ENCODE data around the gene TAF1. TPM values are rescaled to one million over a fixed set of nuclear protein-coding genes. Genes with fewer than 3 reads are reported as not detected.

Gene TAF1
- polyA plus RNA-seq, 1 donor from 2014 or later: 29.5 TPM

DNA sequence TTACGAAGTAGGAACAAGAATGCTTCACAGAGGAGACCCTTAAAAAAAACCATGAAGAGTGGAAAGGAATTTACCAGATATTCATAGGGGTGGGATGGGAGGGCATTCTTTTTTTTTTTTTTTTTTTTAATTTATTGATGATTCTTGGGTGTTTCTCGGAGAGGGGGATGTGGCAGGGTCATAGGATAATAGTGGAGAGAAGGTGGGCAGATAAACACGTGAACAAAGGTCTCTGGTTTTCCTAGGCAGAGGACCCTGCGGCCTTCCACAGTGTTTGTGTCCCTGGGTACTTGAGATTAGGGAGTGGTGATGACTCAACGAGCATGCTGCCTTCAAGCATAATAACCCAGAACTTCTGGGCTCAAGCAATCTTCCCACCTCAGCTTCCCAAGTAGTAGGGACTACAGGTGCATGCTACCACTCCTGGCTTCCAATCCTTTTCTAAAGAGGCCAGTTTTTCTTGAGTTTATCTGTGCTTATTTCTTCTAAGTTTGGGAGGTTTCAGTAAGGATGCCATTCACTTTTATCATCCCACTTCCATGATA is 100.9 kb downstream of the TAF1 start:
- Histone ChIP-seq H3K4me3 (ENCODE audit: low read length) (no peak overlapping the region), H3K9ac (ENCODE audit: low read length) (no peak overlapping the region), H3K36me3 (ENCODE audit: insufficient read depth, low read length) (no peaks in the 10 kb centered on the region), H3K27me3 (ENCODE audit: insufficient read depth, low read depth, low read length) (no peaks in the 10 kb centered on the region), H3K4me2 (ENCODE audit: low read length) (no peak overlapping the region), H2AFZ (ENCODE audit: low read depth, low read length) (no peak overlapping the region), H3K79me2 (replicated peaks; ENCODE audit: insufficient read depth, low read length) (no peaks in the 10 kb centered on the region), H4K20me1 (ENCODE audit: insufficient read depth) (no peaks in the 10 kb centered on the region), H3K9me3 (ENCODE audit: low read length) (no peaks in the 10 kb centered on the region), H3K9me2 (ENCODE audit: insufficient read depth, low read length) (no peaks in the 10 kb centered on the region), H3K27ac (ENCODE audit: low read length) (no peak overlapping the region), H3F3A (ENCODE audit: insufficient read depth, low read length, poor library complexity, severe bottlenecking) (no peaks in the 10 kb centered on the region)
- TF ChIP-seq POLR2AphosphoS5 (IDR thresholded peaks at IDR 0.05) (no peak), RAD21 (conservative IDR thresholded peaks at IDR 0.05) (no peak), EZH2 (IDR thresholded peaks at IDR 0.05; ENCODE audit: borderline replicate concordance, insufficient read depth, low read length, poor library complexity, severe bottlenecking) (no peak), MXI1 (conservative IDR thresholded peaks at IDR 0.05; ENCODE audit: poor library complexity, severe bottlenecking) (no peak), EP300 (conservative IDR thresholded peaks at IDR 0.05; ENCODE audit: poor library complexity, severe bottlenecking) (no peak), SMC3 (conservative IDR thresholded peaks at IDR 0.05; ENCODE audit: poor library complexity) (no peak), TAF1 (IDR thresholded peaks at IDR 0.05; ENCODE audit: low read depth) (no peak)
- TF ChIP-seq, protein P1, sequence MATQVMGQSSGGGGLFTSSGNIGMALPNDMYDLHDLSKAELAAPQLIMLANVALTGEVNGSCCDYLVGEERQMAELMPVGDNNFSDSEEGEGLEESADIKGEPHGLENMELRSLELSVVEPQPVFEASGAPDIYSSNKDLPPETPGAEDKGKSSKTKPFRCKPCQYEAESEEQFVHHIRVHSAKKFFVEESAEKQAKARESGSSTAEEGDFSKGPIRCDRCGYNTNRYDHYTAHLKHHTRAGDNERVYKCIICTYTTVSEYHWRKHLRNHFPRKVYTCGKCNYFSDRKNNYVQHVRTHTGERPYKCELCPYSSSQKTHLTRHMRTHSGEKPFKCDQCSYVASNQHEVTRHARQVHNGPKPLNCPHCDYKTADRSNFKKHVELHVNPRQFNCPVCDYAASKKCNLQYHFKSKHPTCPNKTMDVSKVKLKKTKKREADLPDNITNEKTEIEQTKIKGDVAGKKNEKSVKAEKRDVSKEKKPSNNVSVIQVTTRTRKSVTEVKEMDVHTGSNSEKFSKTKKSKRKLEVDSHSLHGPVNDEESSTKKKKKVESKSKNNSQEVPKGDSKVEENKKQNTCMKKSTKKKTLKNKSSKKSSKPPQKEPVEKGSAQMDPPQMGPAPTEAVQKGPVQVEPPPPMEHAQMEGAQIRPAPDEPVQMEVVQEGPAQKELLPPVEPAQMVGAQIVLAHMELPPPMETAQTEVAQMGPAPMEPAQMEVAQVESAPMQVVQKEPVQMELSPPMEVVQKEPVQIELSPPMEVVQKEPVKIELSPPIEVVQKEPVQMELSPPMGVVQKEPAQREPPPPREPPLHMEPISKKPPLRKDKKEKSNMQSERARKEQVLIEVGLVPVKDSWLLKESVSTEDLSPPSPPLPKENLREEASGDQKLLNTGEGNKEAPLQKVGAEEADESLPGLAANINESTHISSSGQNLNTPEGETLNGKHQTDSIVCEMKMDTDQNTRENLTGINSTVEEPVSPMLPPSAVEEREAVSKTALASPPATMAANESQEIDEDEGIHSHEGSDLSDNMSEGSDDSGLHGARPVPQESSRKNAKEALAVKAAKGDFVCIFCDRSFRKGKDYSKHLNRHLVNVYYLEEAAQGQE (IDR thresholded peaks at IDR 0.05; ENCODE audit: borderline replicate concordance): no peak
- TF ChIP-seq, protein P2, sequence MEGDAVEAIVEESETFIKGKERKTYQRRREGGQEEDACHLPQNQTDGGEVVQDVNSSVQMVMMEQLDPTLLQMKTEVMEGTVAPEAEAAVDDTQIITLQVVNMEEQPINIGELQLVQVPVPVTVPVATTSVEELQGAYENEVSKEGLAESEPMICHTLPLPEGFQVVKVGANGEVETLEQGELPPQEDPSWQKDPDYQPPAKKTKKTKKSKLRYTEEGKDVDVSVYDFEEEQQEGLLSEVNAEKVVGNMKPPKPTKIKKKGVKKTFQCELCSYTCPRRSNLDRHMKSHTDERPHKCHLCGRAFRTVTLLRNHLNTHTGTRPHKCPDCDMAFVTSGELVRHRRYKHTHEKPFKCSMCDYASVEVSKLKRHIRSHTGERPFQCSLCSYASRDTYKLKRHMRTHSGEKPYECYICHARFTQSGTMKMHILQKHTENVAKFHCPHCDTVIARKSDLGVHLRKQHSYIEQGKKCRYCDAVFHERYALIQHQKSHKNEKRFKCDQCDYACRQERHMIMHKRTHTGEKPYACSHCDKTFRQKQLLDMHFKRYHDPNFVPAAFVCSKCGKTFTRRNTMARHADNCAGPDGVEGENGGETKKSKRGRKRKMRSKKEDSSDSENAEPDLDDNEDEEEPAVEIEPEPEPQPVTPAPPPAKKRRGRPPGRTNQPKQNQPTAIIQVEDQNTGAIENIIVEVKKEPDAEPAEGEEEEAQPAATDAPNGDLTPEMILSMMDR (IDR thresholded peaks at IDR 0.05; ENCODE audit: poor library complexity, severe bottlenecking): no peak

DNA sequence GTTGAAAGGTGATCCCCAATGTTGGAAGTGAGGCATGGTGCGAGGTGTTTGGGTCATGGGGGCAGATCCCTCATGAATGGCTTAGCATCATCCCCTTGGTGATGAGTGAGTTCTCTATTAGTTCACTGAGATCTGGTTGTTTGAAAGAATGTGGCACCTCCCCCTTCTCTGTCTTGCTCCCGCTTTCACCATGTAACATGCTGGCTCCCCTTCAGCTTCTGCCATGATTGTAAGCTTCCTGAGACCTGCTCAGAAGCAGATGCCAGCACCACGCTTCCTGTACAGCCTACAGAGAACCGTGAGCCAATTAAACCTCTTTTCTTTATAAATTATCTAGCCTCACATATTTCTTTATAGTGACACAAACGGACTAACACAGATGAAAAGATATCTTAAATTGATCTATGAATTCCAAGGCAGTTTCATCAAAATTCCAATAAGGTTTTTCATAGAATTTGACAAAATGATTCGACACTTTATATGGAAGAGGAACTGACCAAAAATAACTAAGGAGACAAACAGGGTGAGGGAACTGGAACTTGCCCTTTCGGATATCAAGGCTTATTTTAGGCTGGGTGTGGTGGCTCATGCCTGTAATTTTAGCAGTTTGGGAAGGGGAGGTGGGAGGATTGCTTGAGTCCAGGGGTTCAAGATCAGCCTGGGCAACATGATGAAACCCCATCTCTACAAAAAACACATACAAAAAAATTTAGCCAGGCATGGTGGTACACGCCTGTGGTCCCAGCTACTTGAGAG is 109.8 kb downstream of the TAF1 start:
- Histone ChIP-seq H4K20me1 (ENCODE audit: insufficient read depth) (no peaks in the 10 kb centered on the region), H3K9ac (ENCODE audit: low read length) (no peak overlapping the region), H3K9me2 (ENCODE audit: insufficient read depth, low read length) (no peaks in the 10 kb centered on the region), H2AFZ (ENCODE audit: low read depth, low read length) (no peak overlapping the region), H3K36me3 (ENCODE audit: insufficient read depth, low read length) (no peaks in the 10 kb centered on the region), H3K79me2 (replicated peaks; ENCODE audit: insufficient read depth, low read length) (no peaks in the 10 kb centered on the region), H3K27me3 (ENCODE audit: insufficient read depth, low read depth, low read length) (no peaks in the 10 kb centered on the region), H3F3A (ENCODE audit: insufficient read depth, low read length, poor library complexity, severe bottlenecking) (no peaks in the 10 kb centered on the region), H3K9me3 (ENCODE audit: low read length) (no peaks in the 10 kb centered on the region), H3K4me2 (ENCODE audit: low read length) (no peak overlapping the region), H3K27ac (ENCODE audit: low read length) (no peak overlapping the region), H3K4me3 (ENCODE audit: low read length) (no peak overlapping the region)
- TF ChIP-seq EP300 (conservative IDR thresholded peaks at IDR 0.05; ENCODE audit: poor library complexity, severe bottlenecking) (no peak), POLR2AphosphoS5 (IDR thresholded peaks at IDR 0.05) (no peak), EZH2 (IDR thresholded peaks at IDR 0.05; ENCODE audit: borderline replicate concordance, insufficient read depth, low read length, poor library complexity, severe bottlenecking) (no peak)
- TF ChIP-seq, protein P2 (IDR thresholded peaks at IDR 0.05; ENCODE audit: poor library complexity, severe bottlenecking): no peak
- TF ChIP-seq, protein P1 (IDR thresholded peaks at IDR 0.05; ENCODE audit: borderline replicate concordance): no peak

Measured in neural cell (in vitro differentiated cells).